Tibial nerve (tissue), 4 donors: ENCODE results near the gene GPR35. TPM values are rescaled to one million over a fixed set of nuclear protein-coding genes. Genes with fewer than 3 reads are reported as not detected.
A peak's percentile ranks its signal among the peaks of the same experiment; 100 is the strongest.

Experiments
- DNase-seq, 2 donors: peaks; one replicate each; pipeline ENCODE4 v3.0.0-alpha.2; 2019; ENCODE audit warnings: low spot score in 2 of 2
- H3K27ac ChIP-seq, 4 donors: fragments of 200-600 bp; sonication (generic) in 3 of 4; one replicate each; pipeline ENCODE4 v1.5.1; 2017 to 2019; ENCODE audit warnings: mild to moderate bottlenecking in 1 of 4
- H3K27me3 ChIP-seq, 2 donors: fragments of 200-600 bp; sonication (generic) in 1 of 2; one replicate each; pipeline versions ENCODE4 v1.5.1 to v1.6.0; 2017 to 2019
- H3K36me3 ChIP-seq, 3 donors: fragments of 200-600 bp; sonication (generic); one replicate each; pipeline ENCODE4 v1.5.1; 2018 to 2019
- H3K4me1 ChIP-seq, 4 donors: fragments of 200-600 bp; sonication (generic) in 3 of 4; one replicate each; pipeline ENCODE4 v1.5.1; 2017 to 2019
- H3K4me3 ChIP-seq, 4 donors: fragments of 200-600 bp; sonication (generic) in 3 of 4; one replicate each; pipeline ENCODE4 v1.5.1; 2017 to 2019; ENCODE audit warnings: mild to moderate bottlenecking in 1 of 4, moderate library complexity in 1 of 4
- H3K9me3 ChIP-seq, 4 donors: fragments of 200-600 bp; sonication (generic) in 3 of 4; one replicate each; pipeline ENCODE4 v1.5.1; 2017 to 2019
- EP300 ChIP-seq, 2 donors: sonication (generic); formaldehyde crosslinking; IDR thresholded peaks; one replicate each; pipeline ENCODE4 v1.6.1; 2017; ENCODE audit warnings: antibody characterized with exemption in 2 of 2, mild to moderate bottlenecking in 1 of 2
- POLR2A ChIP-seq, 2 donors: fragments of 450-650 bp; IDR thresholded peaks; one replicate each; pipeline ENCODE4 v1.6.1; 2017; ENCODE audit warnings: antibody characterized with exemption in 2 of 2, mild to moderate bottlenecking in 2 of 2, moderate library complexity in 2 of 2
- WGBS, 2 donors: methylation state at CpG; one replicate each; pipeline ENCODE4 v1.1.5; 2018; 5-methylcytosine and 5-hydroxymethylcytosine counted together
- total RNA-seq, 4 donors: library from RNA; depleted of rRNA; stranded (reverse); fragments of >200 nt; gene quantifications; one replicate each; pipeline ENCODE4 v1.1.0, GENCODE V29; 2016
- TF ChIP-seq, protein P1 (sequence below), 5 experiments: fragments of 200-600 bp in 3 of 5; fragments of 450-650 bp in 2 of 5; sonication (generic) in 3 of 5; IDR thresholded peaks; one replicate each; pipeline ENCODE4 v1.5.1; 2016 to 2019; ENCODE audit warnings: antibody characterized with exemption in 5 of 5, mild to moderate bottlenecking in 3 of 5, moderate library complexity in 2 of 5

The GPR35 gene
- total RNA-seq, 4 donors from 2014 or later = 0.90 to 8.2 (median 2.0) TPM

DNA sequence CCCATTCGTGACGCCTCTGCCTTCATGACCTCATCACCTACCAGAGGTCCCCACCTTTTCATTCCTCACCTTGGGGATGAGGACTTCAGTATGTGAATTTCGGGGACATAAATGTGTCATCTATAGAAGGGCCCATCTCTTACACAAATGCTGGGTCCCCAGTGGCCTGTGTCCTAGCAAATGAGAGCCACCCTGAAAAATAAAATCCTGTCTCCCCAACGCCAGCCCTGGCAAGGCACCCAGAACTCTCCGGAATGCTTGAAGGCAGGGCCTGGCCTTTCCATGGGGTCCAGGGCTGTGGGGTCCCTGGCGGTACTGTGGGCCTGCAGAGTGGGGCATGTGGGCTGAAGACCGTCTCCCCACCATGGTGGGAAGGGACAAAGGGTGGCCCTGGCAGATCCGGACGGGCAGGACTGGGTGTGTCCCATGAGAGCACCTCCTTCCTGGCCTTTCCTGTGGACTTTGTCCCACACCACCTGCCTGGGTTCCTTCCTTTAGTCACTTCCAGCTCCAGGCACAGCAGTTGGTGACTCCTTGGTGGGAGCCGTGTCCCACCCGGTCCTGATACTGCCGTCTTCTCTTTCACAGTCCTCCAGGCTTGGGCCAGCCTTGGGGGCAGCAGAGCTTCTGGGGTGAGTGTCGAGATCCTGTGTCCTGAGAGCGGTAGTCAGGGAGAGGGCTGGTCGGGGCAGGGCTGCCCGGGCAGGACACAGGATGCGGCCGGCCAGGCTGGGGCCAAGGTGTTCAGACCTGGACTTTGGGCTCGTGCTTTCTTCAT lies 20.2 kb upstream of the GPR35 start:
- H3K27ac ChIP-seq = peak overlapping the region in 2 of 4 donors; percentile 54 to 69
- peaks cover 0 to 28% (median 0%) of the 10 kb centered on the region in 3 donors for H3K36me3 ChIP-seq
- WGBS, 2 donors = 89% methylated on average over 16 to 19 of the region's 19 CpGs
- no peaks in the 10 kb centered on the region for H3K27me3 ChIP-seq
- TF ChIP-seq, protein P1, sequence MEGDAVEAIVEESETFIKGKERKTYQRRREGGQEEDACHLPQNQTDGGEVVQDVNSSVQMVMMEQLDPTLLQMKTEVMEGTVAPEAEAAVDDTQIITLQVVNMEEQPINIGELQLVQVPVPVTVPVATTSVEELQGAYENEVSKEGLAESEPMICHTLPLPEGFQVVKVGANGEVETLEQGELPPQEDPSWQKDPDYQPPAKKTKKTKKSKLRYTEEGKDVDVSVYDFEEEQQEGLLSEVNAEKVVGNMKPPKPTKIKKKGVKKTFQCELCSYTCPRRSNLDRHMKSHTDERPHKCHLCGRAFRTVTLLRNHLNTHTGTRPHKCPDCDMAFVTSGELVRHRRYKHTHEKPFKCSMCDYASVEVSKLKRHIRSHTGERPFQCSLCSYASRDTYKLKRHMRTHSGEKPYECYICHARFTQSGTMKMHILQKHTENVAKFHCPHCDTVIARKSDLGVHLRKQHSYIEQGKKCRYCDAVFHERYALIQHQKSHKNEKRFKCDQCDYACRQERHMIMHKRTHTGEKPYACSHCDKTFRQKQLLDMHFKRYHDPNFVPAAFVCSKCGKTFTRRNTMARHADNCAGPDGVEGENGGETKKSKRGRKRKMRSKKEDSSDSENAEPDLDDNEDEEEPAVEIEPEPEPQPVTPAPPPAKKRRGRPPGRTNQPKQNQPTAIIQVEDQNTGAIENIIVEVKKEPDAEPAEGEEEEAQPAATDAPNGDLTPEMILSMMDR (IDR thresholded peaks at IDR 0.05) = no peak
- TF ChIP-seq POLR2A (IDR thresholded peaks at IDR 0.05) (no peak), EP300 (IDR thresholded peaks at IDR 0.05) (no peak)
- H3K4me3 ChIP-seq = no peak overlapping the region
- peaks cover 0 to 14% (median 3%) of the 10 kb centered on the region in 4 donors for H3K4me1 ChIP-seq
- DNase-seq = no peak
- H3K9me3 ChIP-seq = no peaks in the 10 kb centered on the region

DNA sequence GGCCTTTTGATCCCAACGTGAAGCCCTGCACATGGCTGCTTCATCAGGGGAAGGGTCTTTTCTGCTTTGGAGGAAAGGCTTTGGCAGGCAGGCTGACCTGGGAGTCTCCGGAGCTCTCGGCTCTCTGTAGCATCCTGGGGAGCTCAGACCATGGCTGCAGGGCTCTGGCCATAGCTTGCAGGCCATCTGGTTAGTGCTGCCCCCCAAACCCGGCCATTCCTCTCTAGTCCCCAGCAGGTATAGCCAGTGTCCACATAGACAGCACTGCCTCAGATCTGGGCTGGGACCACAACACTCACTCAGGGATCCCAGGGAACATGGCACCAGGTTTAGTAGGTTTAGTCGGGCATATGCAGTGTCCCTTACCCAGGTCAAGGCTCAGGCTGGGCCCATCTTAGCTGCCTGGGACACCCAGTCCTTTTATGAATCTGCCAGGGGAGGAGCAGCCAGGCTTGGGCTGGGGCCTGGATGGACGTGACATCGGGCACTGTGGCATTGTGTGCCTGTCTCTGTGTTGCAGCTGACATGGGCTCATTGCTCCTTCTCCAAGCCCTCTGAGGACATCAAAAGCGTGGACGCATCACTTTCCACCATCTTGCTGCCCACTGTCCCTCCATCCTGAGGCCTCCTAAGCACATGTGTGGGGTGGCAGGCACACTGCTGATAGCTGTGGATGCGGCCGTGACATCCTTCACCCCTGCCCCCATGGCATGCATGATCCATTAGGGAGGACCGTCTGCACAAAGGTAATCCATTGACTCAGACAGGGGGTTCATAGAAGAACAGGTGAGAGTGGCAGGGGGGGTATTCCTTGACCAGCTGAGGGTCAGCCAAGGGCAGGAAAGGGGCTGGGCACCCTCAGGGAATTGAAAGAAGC lies 19.2 kb upstream of the GPR35 start:
- H3K4me3 ChIP-seq = peak overlapping the region in 1 of 4 donors; percentile 16
- no peaks in the 10 kb centered on the region for H3K27me3 ChIP-seq
- TF ChIP-seq POLR2A (IDR thresholded peaks at IDR 0.05) (no peak), EP300 (IDR thresholded peaks at IDR 0.05) (no peak)
- TF ChIP-seq, protein P1 (IDR thresholded peaks at IDR 0.05) = no peak
- H3K36me3 ChIP-seq = peaks cover 0 to 18% (median 0%) of the 10 kb centered on the region in 3 donors
- no peaks in the 10 kb centered on the region for H3K9me3 ChIP-seq
- H3K4me1 ChIP-seq = peaks cover 0 to 14% (median 3%) of the 10 kb centered on the region in 4 donors
- no peak for DNase-seq
- 82 to 93% methylated on average over 10 to 12 of the region's 12 CpGs for WGBS, 2 donors
- H3K27ac ChIP-seq = peak overlapping the region in 1 of 4 donors; percentile 69

DNA sequence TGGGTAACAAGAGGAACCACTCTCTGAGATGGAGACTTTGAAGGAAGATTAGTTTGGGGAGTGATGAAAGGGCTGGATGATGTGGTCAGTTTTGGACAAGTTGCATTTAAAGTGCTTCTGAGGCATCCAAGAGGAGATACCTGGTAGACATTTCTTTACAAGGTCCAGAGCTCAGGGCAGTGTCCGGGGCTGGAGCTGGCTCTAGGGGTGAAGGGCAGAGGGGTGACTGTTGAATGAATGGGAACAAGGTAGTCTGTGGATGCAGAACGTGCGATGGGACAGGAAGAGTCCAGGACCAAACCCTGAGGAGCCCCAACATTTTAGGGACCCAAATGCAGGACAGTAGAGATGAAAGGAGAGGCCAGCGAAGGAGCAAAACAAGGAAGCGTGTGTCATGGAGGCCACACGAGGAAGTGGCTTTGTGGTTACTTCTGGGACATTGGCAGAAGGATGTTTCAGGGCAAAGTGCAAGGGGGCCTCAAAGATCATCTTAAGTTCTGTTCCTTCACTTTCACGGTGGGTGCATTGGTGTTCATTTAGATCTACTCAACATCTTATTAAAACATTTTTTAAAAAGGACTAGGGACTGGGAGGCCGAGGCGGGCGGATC lies 13.6 kb upstream of the GPR35 start:
- no peaks in the 10 kb centered on the region for H3K9me3 ChIP-seq
- WGBS, 2 donors = 87 to 89% methylated on average over 10 of the region's 10 CpGs
- peaks cover 0 to 5% (median 0%) of the 10 kb centered on the region in 4 donors for H3K4me1 ChIP-seq
- H3K27me3 ChIP-seq = no peaks in the 10 kb centered on the region
- H3K27ac ChIP-seq = no peak overlapping the region
- peak in 1 of 2 donors; percentile 0 for DNase-seq
- H3K4me3 ChIP-seq = no peak overlapping the region
- no peaks in the 10 kb centered on the region for H3K36me3 ChIP-seq
- TF ChIP-seq, protein P1 (IDR thresholded peaks at IDR 0.05) = no peak
- TF ChIP-seq POLR2A (IDR thresholded peaks at IDR 0.05) (no peak), EP300 (IDR thresholded peaks at IDR 0.05) (no peak)

DNA sequence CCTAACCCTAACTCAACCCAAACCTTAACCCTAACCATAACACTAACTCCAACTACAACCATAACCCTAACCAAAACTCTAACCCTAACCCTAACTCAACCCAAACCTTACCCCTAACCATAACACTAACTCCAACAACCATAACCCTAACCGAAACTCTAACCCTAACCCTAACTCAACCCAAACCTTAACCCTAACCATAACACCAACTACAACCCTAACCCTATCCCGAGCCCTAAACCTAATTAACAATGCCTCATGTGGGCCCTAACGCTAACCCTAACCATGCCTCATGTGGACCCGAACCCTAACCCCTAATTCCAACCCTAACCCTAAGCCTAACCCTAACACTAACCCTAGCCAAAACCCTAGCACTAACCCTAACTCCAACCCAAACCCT lies 11.5 kb upstream of the GPR35 start:
- no peak for TF ChIP-seq POLR2A (IDR thresholded peaks at IDR 0.05)
- no peak for TF ChIP-seq EP300 (IDR thresholded peaks at IDR 0.05)
- TF ChIP-seq, protein P1 (IDR thresholded peaks at IDR 0.05) = no peak
- WGBS, 2 donors = 95 to 96% methylated on average over 4 of the region's 4 CpGs
- Histone ChIP-seq H3K9me3 (no peaks in the 10 kb centered on the region), H3K27me3 (no peaks in the 10 kb centered on the region), H3K27ac (no peak overlapping the region), H3K4me3 (no peak overlapping the region), H3K4me1 (peaks cover 0 to 5% (median 0%) of the 10 kb centered on the region in 4 donors), H3K36me3 (peaks cover 0 to 9% (median 0%) of the 10 kb centered on the region in 3 donors)
- DNase-seq = no peak
